Activated CD4-positive, alpha-beta T cell treated with anti-CD3 and anti-CD28 coated beads for 36 hours (primary cell): ENCODE data around the gene C16orf46. TPM values are rescaled to one million over a fixed set of nuclear protein-coding genes. Genes with fewer than 3 reads are reported as not detected.

Experiments used
- ATAC-seq: fragments of 200-7000 bp; cut with Tn5 transposase; one replicate; pipeline ENCODE4 v1.10.0; 2021; ENCODE audit warnings: mild to moderate bottlenecking, moderate library complexity
- CTCF ChIA-PET: fragments of 350-600 bp; sonication (Branson Sonifier 250); formaldehyde crosslinking; loops from one replicate; lab custom pipeline; 2021; ENCODE audit warnings: antibody characterized with exemption; lab: Charles Lee
- POLR2A ChIA-PET: fragments of 350-600 bp; sonication (Branson Sonifier 250); formaldehyde crosslinking; loops from one replicate; lab custom pipeline; 2021; ENCODE audit warnings: antibody characterized with exemption, inconsistent platforms; lab: Charles Lee
- DNase-seq: peaks from one replicate; pipeline ENCODE4 v3.0.0-alpha.2; 2020
- H3K27ac Mint-ChIP-seq: one replicate; pipeline ENCODE4 v1.8.0; 2021; ENCODE audit warnings: mixed read lengths
- H3K27me3 Mint-ChIP-seq: one replicate; pipeline ENCODE4 v1.8.0; 2021; ENCODE audit warnings: mixed read lengths
- H3K36me3 Mint-ChIP-seq: one replicate; pipeline ENCODE4 v1.8.0; 2021; ENCODE audit warnings: low read depth, mixed read lengths
- H3K4me1 Mint-ChIP-seq: one replicate; pipeline ENCODE4 v1.8.0; 2021; ENCODE audit warnings: mixed read lengths
- H3K4me3 Mint-ChIP-seq: one replicate; pipeline ENCODE4 v1.8.0; 2021; ENCODE audit warnings: mild to moderate bottlenecking, moderate library complexity, mixed read lengths
- H3K9me3 Mint-ChIP-seq: one replicate; pipeline ENCODE4 v1.8.0; 2021; ENCODE audit warnings: low read depth, mixed read lengths
- intact Hi-C, 2 experiments: fragments of 100-400 bp; cut with DNase I in 1 of 2; cut with micrococcal nuclease in 1 of 2; formaldehyde crosslinking; loops; one replicate each; pipeline versions ENCODE4 v1.14.2 to v1.15.1; 2022 to 2024; cut with DNase I, micrococcal nuclease
- total RNA-seq, 2 experiments: library from RNA; stranded (reverse); gene quantifications; one replicate each; pipeline ENCODE4 v1.2.3, GENCODE V29; 2021

Gene C16orf46
- total RNA-seq, 2 experiments from 2014 or later = 0.28 to 0.34 TPM

DNA sequence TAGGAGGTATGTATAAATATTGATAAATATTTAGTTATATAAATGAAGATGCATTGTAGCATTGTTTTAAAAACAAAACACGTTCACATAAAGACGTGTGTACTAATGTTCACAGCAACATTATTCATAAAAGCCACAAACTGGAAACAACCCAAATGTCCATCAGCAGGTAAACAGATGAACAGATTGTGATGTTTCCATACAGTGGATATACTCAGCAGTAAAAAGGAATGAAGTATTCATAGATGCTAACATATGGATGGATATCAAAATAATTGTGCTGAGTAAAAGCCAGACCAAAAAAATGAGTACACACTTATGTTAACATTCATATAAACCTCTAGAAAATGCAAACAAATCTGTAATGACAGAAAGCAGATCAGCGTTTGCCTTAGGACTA lies 64.1 kb downstream of the C16orf46 start:
- peaks cover 14% of the 10 kb centered on the region for H3K4me1 Mint-ChIP-seq
- no peaks in the 10 kb centered on the region for H3K9me3 Mint-ChIP-seq
- CTCF ChIA-PET = no interaction called here
- no peak overlapping the region for H3K27ac Mint-ChIP-seq
- ATAC-seq = no peak
- H3K4me3 Mint-ChIP-seq = no peak overlapping the region
- POLR2A ChIA-PET = no interaction called here
- H3K36me3 Mint-ChIP-seq = peaks cover 64% of the 10 kb centered on the region
- DNase-seq = no peak
- H3K27me3 Mint-ChIP-seq = no peaks in the 10 kb centered on the region
- intact Hi-C loops = no loop called here

Other genes starting within 250 kb of the C16orf46 start
- 100 to 1,000 TPM in 1 of 2 experiments, 10 to 100 TPM in 1; 100.0 to 114 TPM for gene CMC2, start 70.4 kb downstream of the C16orf46 start, total RNA-seq
- 10 to 100 TPM; 45.7 to 56.3 TPM for gene CENPN, start 70.0 kb downstream of the C16orf46 start, total RNA-seq
- gene ATMIN, start 41.4 kb downstream of the C16orf46 start, total RNA-seq = 10 to 100 TPM; 20.3 to 31.2 TPM
- 10 to 100 TPM; 22.2 to 24.9 TPM for gene GCSH, start 19.2 kb upstream of the C16orf46 start, total RNA-seq
- gene BCO1, start 161.5 kb upstream of the C16orf46 start, total RNA-seq = not detected
- 10 to 100 TPM; 13.4 to 13.8 TPM for gene GAN, start 237.7 kb upstream of the C16orf46 start, total RNA-seq